Neural progenitor cell (in vitro differentiated cells): ENCODE measurements around the gene CACNG7. TPM values are rescaled to one million over a fixed set of nuclear protein-coding genes. Genes with fewer than 3 reads are reported as not detected.

Experiments
- DNase-seq: peaks from one replicate; pipeline ENCODE4 v3.0.0-alpha.2; 2016; ENCODE audit warnings: low spot score
- H2AFZ ChIP-seq: fragments of 200-600 bp; sonication (generic); replicated peaks from 2 replicates; pipeline ENCODE4 v1.6.1; 2016; ENCODE audit warnings: antibody characterized with exemption
- H3F3A ChIP-seq: fragments of 200-600 bp; sonication (generic); 2 replicates; pipeline ENCODE4 v1.6.1; 2016; ENCODE audit warnings: antibody characterized with exemption, low read depth
- H3K27ac ChIP-seq: fragments of 200-600 bp; sonication (generic); 2 replicates; pipeline ENCODE4 v1.5.1; 2016; ENCODE audit warnings: mild to moderate bottlenecking
- H3K27me3 ChIP-seq: fragments of 200-600 bp; sonication (generic); 2 replicates; pipeline ENCODE4 v1.6.1; 2016; ENCODE audit warnings: mild to moderate bottlenecking, moderate library complexity
- H3K36me3 ChIP-seq: fragments of 200-600 bp; sonication (generic); 2 replicates; pipeline ENCODE4 v1.5.1; 2016
- H3K4me1 ChIP-seq: fragments of 200-600 bp; sonication (generic); 2 replicates; pipeline ENCODE4 v1.6.1; 2016; ENCODE audit warnings: mixed run types
- H3K4me2 ChIP-seq: fragments of 200-600 bp; sonication (generic); 2 replicates; pipeline ENCODE4 v1.6.1; 2016
- H3K4me3 ChIP-seq: fragments of 200-600 bp; sonication (generic); 2 replicates; pipeline ENCODE4 v1.5.1; 2016
- H3K79me2 ChIP-seq: fragments of 200-600 bp; sonication (generic); 2 replicates; pipeline ENCODE4 v1.6.1; 2016; ENCODE audit warnings: low read depth
- H3K9ac ChIP-seq: fragments of 200-600 bp; sonication (generic); 2 replicates; pipeline ENCODE4 v1.6.1; 2016
- H3K9me3 ChIP-seq: fragments of 200-600 bp; sonication (generic); 2 replicates; pipeline ENCODE4 v1.5.1; 2016; ENCODE audit warnings: low read depth
- H4K20me1 ChIP-seq: fragments of 200-600 bp; sonication (generic); 2 replicates; pipeline ENCODE4 v1.6.1; 2016; ENCODE audit warnings: low read depth
- H3K27ac Mint-ChIP-seq: 3 replicates; pipeline ENCODE4 v1.8.0; 2021; ENCODE audit warnings: mixed read lengths
- H3K27me3 Mint-ChIP-seq: 2 replicates; pipeline ENCODE4 v1.8.0; 2022; ENCODE audit warnings: low read depth, mild to moderate bottlenecking, inconsistent platforms, moderate library complexity, mixed read lengths; ENCODE audit not compliant: insufficient read depth
- H3K36me3 Mint-ChIP-seq: 3 replicates; pipeline ENCODE4 v1.8.0; 2021; ENCODE audit warnings: mixed read lengths
- H3K4me1 Mint-ChIP-seq: 3 replicates; pipeline ENCODE4 v1.8.0; 2021; ENCODE audit warnings: mixed read lengths
- H3K4me3 Mint-ChIP-seq: 3 replicates; pipeline ENCODE4 v1.8.0; 2021; ENCODE audit warnings: mild to moderate bottlenecking, moderate library complexity, mixed read lengths
- H3K9me3 Mint-ChIP-seq: 3 replicates; pipeline ENCODE4 v1.8.0; 2020; ENCODE audit warnings: mixed read lengths
- CTCF ChIP-seq: fragments of 200-600 bp; sonication (generic); IDR thresholded peaks from 2 replicates; pipeline ENCODE4 v1.5.1; 2017; ENCODE audit warnings: antibody characterized with exemption, mild to moderate bottlenecking
- EZH2 ChIP-seq: fragments of 200-600 bp; sonication (generic); IDR thresholded peaks from 2 replicates; pipeline ENCODE4 v1.6.1; 2017; ENCODE audit warnings: antibody characterized with exemption, mild to moderate bottlenecking, moderate library complexity
- EZH2phosphoT487 ChIP-seq: fragments of 200-600 bp; sonication (generic); IDR thresholded peaks from 2 replicates; pipeline ENCODE4 v1.6.1; 2017; ENCODE audit warnings: antibody characterized with exemption
- total RNA-seq: library from RNA; depleted of rRNA; stranded (reverse); fragments of >200 nt; gene quantifications from 2 replicates; pipeline ENCODE4 v1.2.3, GENCODE V29; 2015; ENCODE audit warnings: low replicate concordance

Gene CACNG7
- total RNA-seq, 1 donor from 2014 or later, result 6.7 TPM

DNA sequence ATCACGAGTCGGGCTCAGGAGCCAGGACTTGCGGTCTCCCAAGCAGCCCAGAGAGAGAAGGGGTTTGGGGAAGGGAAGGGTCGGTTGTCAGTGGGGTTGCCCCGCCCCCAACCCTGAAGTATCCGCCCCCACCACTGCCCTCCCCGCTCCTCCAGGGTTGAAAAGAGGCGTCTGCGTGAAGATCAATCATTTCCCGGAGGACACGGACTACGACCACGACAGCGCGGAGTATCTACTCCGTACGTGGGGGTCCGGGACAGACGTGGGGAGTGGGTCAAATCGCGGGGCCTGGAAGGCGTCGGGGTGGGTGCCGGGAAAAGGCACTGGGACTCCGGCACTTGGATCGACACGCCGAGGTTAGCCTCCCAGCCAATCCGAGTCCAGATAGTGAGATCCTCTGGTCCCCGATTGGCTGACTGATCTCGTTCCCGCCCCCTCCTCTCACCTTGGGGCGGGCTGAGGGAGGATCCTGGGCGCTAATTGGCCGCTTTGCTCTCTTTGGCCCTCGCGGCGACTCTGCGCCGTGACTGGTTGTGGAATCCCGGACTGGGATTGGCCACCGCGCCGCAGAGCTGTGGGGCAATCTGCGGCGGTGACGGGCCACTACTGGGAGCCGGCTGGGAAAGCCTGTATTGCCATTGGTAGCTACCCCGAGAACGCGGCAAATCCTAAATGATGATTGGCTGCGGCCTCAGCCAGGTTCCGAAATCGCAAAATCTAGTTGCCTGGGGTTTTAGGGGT is 69.1 kb downstream of the CACNG7 start:
- peaks cover 12% of the 10 kb centered on the region for H4K20me1 ChIP-seq
- no peak overlapping the region for H3K9ac ChIP-seq
- H2AFZ ChIP-seq, result peak overlapping the region; percentile 65
- peaks cover 19% of the 10 kb centered on the region for H3K27me3 Mint-ChIP-seq
- peak overlapping the region; percentile 75 for H3K4me2 ChIP-seq
- peaks cover 5% of the 10 kb centered on the region for H3K4me1 ChIP-seq
- H3K4me1 Mint-ChIP-seq, result peaks cover 18% of the 10 kb centered on the region
- H3K9me3 ChIP-seq, result no peaks in the 10 kb centered on the region
- peaks cover 4% of the 10 kb centered on the region for H3K9me3 Mint-ChIP-seq
- peak; percentile 99 for DNase-seq
- peak overlapping the region; percentile 68 for H3K4me3 ChIP-seq
- H3K79me2 ChIP-seq, result no peaks in the 10 kb centered on the region
- TF ChIP-seq CTCF (no peak), EZH2phosphoT487 (no peak), EZH2 (no peak)
- H3K27ac ChIP-seq, result no peak overlapping the region
- peaks cover 38% of the 10 kb centered on the region for H3F3A ChIP-seq
- peaks cover 7% of the 10 kb centered on the region for H3K36me3 Mint-ChIP-seq
- no peaks in the 10 kb centered on the region for H3K36me3 ChIP-seq
- H3K27me3 ChIP-seq, result peaks cover 54% of the 10 kb centered on the region
- peak overlapping the region; percentile 85 for H3K4me3 Mint-ChIP-seq
- H3K27ac Mint-ChIP-seq, result peak overlapping the region; percentile 53

DNA sequence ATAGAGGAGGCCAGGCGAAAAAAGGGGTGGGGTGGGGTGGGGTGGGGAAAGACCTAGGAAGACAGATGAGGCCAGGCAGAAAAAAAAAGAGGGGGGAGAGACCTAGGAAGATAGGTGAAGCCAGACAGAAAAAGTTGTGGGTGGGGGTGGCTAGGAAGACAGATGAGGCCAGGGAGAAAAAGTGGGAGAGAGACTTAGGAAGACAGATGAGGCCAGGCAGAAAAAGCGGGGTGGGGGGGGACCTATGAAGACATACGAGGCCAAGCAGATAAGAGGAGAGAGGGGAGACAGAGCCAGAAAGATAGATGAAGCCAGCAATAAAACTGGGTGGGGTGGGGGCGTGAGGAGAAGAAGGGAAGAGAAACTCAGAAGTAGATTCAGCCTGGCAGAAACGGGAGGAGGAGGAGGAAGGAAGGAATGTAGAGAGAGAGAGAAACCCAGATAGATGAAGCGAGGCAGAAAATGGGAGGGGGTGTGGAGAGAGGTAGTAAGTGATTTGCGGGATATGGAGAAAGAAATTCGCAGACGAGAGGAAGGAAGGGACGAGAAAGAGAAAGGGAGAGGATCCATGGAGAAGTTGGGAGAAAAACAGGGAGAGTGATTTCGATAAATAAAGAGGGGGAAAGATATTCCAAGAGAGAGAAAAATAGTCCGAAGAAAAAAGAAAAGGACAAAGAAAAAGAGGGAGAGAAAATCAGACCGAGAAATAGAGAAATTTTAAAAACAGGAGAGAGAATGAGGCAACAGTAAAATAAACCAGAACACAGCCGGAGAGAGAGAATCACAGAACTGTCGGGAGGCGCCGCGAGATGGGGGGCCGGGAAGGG is 70.1 kb downstream of the CACNG7 start:
- Mint-ChIP-seq H3K27me3 (peaks cover 20% of the 10 kb centered on the region), H3K4me1 (peaks cover 18% of the 10 kb centered on the region), H3K9me3 (peaks cover 4% of the 10 kb centered on the region), H3K36me3 (peaks cover 8% of the 10 kb centered on the region), H3K27ac (peak overlapping the region; percentile 3), H3K4me3 (peak overlapping the region; percentile 85)
- Histone ChIP-seq H3K9ac (no peak overlapping the region), H3F3A (peaks cover 38% of the 10 kb centered on the region), H3K27me3 (peaks cover 64% of the 10 kb centered on the region), H2AFZ (no peak overlapping the region), H3K4me3 (peak overlapping the region; percentile 68), H3K4me2 (peak overlapping the region; percentile 98), H3K27ac (no peak overlapping the region), H3K79me2 (no peaks in the 10 kb centered on the region), H3K36me3 (no peaks in the 10 kb centered on the region), H3K4me1 (peaks cover 5% of the 10 kb centered on the region), H3K9me3 (no peaks in the 10 kb centered on the region), H4K20me1 (peaks cover 15% of the 10 kb centered on the region)
- DNase-seq, result no peak
- no peak for TF ChIP-seq CTCF
- no peak for TF ChIP-seq EZH2phosphoT487
- no peak for TF ChIP-seq EZH2

DNA sequence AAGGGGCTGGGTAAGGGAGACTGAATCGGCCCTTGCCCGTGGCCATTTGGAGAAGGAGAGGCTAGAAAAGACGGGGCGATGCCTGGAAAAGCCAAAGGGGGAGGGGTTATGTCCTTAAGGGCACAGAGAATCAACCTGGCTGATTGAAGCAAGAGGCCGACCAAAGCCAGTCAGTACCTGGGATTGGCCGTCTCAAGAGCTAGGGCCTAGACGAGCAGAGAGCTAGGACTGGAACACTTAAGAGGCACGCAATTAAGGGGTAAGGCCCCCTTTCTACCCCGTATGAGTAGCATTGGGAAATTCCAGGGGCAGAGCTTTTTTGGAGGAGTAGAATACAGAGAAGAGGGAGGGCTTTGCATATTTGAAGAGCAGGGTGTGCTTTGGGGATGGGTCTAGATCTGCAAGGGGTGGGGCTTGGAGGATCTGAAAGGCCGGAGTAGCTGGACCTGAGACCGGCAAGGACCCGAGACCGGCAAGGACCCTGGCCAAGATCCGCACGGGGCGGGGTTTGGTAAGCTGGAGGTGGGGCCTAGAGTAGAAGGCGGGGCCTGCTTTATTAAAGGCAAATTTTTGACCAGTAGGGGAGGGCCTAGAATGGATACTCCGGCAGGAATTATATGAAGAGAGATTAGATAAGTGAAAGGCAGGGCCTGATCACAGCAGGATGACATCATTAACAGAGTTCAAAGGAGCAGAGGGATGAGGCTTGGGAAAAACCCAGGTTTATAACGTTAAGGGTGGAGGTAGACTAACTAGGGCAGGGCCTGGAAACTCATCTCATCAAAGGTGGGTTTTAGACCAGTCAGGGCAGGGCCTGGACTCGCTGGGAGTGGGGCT is 71.7 kb downstream of the CACNG7 start:
- H3K36me3 Mint-ChIP-seq, result peaks cover 8% of the 10 kb centered on the region
- peaks cover 38% of the 10 kb centered on the region for H3F3A ChIP-seq
- H3K36me3 ChIP-seq, result no peaks in the 10 kb centered on the region
- peak overlapping the region; percentile 68 for H3K4me3 ChIP-seq
- H3K4me1 ChIP-seq, result peaks cover 5% of the 10 kb centered on the region
- peak overlapping the region; percentile 85 for H3K4me3 Mint-ChIP-seq
- peaks cover 15% of the 10 kb centered on the region for H4K20me1 ChIP-seq
- peak overlapping the region; percentile 98 for H3K4me2 ChIP-seq
- H3K79me2 ChIP-seq, result no peaks in the 10 kb centered on the region
- H3K9me3 Mint-ChIP-seq, result peaks cover 4% of the 10 kb centered on the region
- DNase-seq, result peak; percentile 78
- H2AFZ ChIP-seq, result peak overlapping the region; percentile 67
- no peak for TF ChIP-seq CTCF
- TF ChIP-seq EZH2, result no peak
- TF ChIP-seq EZH2phosphoT487, result no peak
- no peaks in the 10 kb centered on the region for H3K9me3 ChIP-seq
- H3K27me3 Mint-ChIP-seq, result peaks cover 20% of the 10 kb centered on the region
- H3K9ac ChIP-seq, result no peak overlapping the region
- H3K4me1 Mint-ChIP-seq, result peaks cover 18% of the 10 kb centered on the region
- H3K27ac ChIP-seq, result peak overlapping the region; percentile 27
- peak overlapping the region; percentile 89 for H3K27ac Mint-ChIP-seq
- peaks cover 80% of the 10 kb centered on the region for H3K27me3 ChIP-seq
